C4-2B (cell line): ENCODE results near the gene OOSP2.

Experiments
- CTCF ChIP-seq: fragments of 450-650 bp; conservative IDR thresholded peaks from 2 replicates; pipeline ENCODE4 v1.5.1; 2017; ENCODE audit warnings: mild to moderate bottlenecking
- ZFX ChIP-seq: fragments of 450-650 bp; IDR thresholded peaks from 2 replicates; pipeline ENCODE4 v1.6.1; 2017

GRCh38 chr11:60059521-60060240 is 19.5 kb downstream of the OOSP2 start:
- no peak for TF ChIP-seq CTCF
- TF ChIP-seq ZFX, result no peak
